SU-DHL-6 (cell line): Measurements from ENCODE around the gene TMEM138.

ENCODE experiments used
- H2AFZ ChIP-seq: fragments of 200-600 bp; sonication (generic); 2 replicates; pipeline ENCODE4 v1.6.1; 2014; ENCODE audit warnings: low read depth, mild to moderate bottlenecking, moderate library complexity, mixed read lengths, antibody characterized with exemption, low read length; ENCODE audit not compliant: severe bottlenecking
- H3F3A ChIP-seq: fragments of 200-600 bp; shearing (Covaris generic); 2 replicates; pipeline ENCODE4 v1.6.0; 2016; ENCODE audit warnings: antibody characterized with exemption, mild to moderate bottlenecking; ENCODE audit not compliant: insufficient read depth
- H3K27ac ChIP-seq: fragments of 200-600 bp; sonication (generic); 2 replicates; pipeline ENCODE4 v1.5.1; 2016; ENCODE audit warnings: low read depth, mild to moderate bottlenecking, low read length, moderate library complexity, mixed read lengths
- H3K27me3 ChIP-seq: fragments of 200-600 bp; sonication (generic), shearing (Covaris generic); 2 replicates; pipeline ENCODE4 v1.6.0; 2014; ENCODE audit warnings: mild to moderate bottlenecking, low read length
- H3K36me3 ChIP-seq: fragments of 200-600 bp; sonication (generic); 2 replicates; pipeline ENCODE4 v1.6.1; 2014; ENCODE audit warnings: mild to moderate bottlenecking, low read length, mixed read lengths
- H3K4me2 ChIP-seq: fragments of 300-600, 200-600 bp; shearing (Covaris generic), sonication (generic); 2 replicates; pipeline ENCODE4 v1.6.0; 2014; ENCODE audit warnings: low read length, low read depth, mild to moderate bottlenecking; ENCODE audit not compliant: poor library complexity, severe bottlenecking
- H3K4me3 ChIP-seq: fragments of 200-600 bp; sonication (generic); 2 replicates; pipeline ENCODE4 v1.5.1; 2014; ENCODE audit warnings: antibody characterized with exemption, low read length, mild to moderate bottlenecking, mixed read lengths; ENCODE audit not compliant: insufficient read depth, poor library complexity, severe bottlenecking
- H3K79me2 ChIP-seq: fragments of 200-600 bp; sonication (generic); 2 replicates; pipeline ENCODE4 v1.6.1; 2014; ENCODE audit warnings: mild to moderate bottlenecking, low read length, moderate library complexity; ENCODE audit not compliant: insufficient read depth
- H3K9ac ChIP-seq: fragments of 200-600 bp; sonication (generic); 2 replicates; pipeline ENCODE4 v1.7.0; 2014; ENCODE audit warnings: mild to moderate bottlenecking, low read length
- H3K9me2 ChIP-seq: fragments of 200-600 bp; sonication (generic); replicated peaks from 2 replicates; pipeline ENCODE4 v1.6.1; 2014; ENCODE audit warnings: low read length; ENCODE audit not compliant: insufficient read depth
- H3K9me3 ChIP-seq: fragments of 200-600 bp; sonication (generic); 2 replicates; pipeline ENCODE4 v1.6.1; 2014; ENCODE audit warnings: low read length, mixed read lengths; ENCODE audit not compliant: insufficient read depth
- H4K20me1 ChIP-seq: fragments of 200-600 bp; sonication (generic); 2 replicates; pipeline ENCODE4 v1.6.1; 2014; ENCODE audit warnings: low read depth, mild to moderate bottlenecking, antibody characterized with exemption, low read length, moderate library complexity, mixed read lengths
- EZH2phosphoT487 ChIP-seq: fragments of 200-600 bp; sonication (generic), shearing (Covaris generic); conservative IDR thresholded peaks from 2 replicates; pipeline ENCODE4 v1.6.1; 2018; ENCODE audit warnings: mild to moderate bottlenecking, antibody characterized with exemption, low read length, moderate library complexity, mixed read lengths
- TF ChIP-seq, protein P1 (sequence below): fragments of 200-600 bp; sonication (generic); IDR thresholded peaks from one replicate; pipeline ENCODE4 v1.5.1; 2017; ENCODE audit warnings: antibody characterized with exemption, mild to moderate bottlenecking, low read length, moderate library complexity; ENCODE audit not compliant: insufficient read depth, poor library complexity, severe bottlenecking

TMEM138 gene

DNA sequence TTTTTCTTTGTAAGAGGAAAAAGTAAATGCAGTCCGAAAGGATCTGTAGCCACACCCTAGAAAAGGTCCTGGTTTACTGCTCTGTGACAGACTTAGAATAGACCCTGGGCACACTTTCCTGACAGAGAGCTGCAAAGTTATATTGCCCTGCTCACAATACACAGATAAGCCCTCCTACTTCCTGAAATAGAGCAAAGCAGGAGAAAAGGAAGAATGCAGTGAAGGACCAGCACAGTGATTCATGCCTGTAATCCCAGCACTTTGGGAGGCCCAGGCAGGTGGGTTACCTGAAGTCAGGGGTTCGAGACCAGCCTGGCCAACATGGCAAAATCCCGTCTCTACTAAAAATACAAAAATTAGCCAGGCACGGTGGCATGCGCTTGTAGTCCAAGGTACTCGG lies 2.7 kb upstream of the TMEM138 start:
- no peak for TF ChIP-seq EZH2phosphoT487
- TF ChIP-seq, protein P1, sequence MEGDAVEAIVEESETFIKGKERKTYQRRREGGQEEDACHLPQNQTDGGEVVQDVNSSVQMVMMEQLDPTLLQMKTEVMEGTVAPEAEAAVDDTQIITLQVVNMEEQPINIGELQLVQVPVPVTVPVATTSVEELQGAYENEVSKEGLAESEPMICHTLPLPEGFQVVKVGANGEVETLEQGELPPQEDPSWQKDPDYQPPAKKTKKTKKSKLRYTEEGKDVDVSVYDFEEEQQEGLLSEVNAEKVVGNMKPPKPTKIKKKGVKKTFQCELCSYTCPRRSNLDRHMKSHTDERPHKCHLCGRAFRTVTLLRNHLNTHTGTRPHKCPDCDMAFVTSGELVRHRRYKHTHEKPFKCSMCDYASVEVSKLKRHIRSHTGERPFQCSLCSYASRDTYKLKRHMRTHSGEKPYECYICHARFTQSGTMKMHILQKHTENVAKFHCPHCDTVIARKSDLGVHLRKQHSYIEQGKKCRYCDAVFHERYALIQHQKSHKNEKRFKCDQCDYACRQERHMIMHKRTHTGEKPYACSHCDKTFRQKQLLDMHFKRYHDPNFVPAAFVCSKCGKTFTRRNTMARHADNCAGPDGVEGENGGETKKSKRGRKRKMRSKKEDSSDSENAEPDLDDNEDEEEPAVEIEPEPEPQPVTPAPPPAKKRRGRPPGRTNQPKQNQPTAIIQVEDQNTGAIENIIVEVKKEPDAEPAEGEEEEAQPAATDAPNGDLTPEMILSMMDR, result no peak

DNA sequence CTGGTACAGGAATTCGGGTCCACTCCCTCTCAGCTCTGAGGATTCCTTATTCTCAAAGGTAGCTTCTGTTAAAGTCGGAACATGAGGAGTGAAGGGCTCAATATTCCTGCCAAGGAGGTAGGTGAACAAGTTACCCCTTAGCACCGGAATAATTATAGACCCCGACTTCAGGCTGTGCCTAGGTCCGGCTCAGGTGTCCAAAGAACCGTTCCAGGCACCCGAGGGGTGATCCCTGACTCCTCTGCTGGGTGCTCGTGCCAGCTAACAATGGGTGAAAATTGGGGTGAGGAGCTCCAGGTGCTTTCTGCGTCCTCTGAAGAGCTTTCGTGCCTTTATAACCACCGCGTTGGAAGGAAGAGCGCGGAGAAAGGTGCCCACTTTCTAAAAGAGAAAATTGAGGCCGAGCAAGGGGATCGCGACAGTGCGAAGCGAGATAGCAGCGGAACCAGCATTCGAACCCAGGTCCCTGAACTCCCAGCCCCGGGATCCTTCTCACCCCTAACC lies 885 bp upstream of the TMEM138 start:
- Histone ChIP-seq H3K36me3 (peaks cover 7% of the 10 kb centered on the region; the same call in 1 of the 2 replicates), H4K20me1 (no peaks in the 10 kb centered on the region), H3K9me2 (no peaks in the 10 kb centered on the region), H3K27ac (peak overlapping the region; percentile 99), H3K4me3 (peak overlapping the region; percentile 78), H3K9ac (peak overlapping the region; percentile 87), H3K79me2 (peaks cover 62% of the 10 kb centered on the region), H3K9me3 (no peaks in the 10 kb centered on the region), H3K27me3 (no peaks in the 10 kb centered on the region), H3K4me2 (peak overlapping the region; percentile 82), H3F3A (peaks cover 42% of the 10 kb centered on the region), H2AFZ (no peak overlapping the region)
- TF ChIP-seq, protein P1, result no peak
- no peak for TF ChIP-seq EZH2phosphoT487

More for the DNA sequence above, 2.7 kb upstream of the TMEM138 start:
- Histone ChIP-seq H3K9me3 (no peaks in the 10 kb centered on the region), H3K4me2 (peak overlapping the region; percentile 82), H2AFZ (no peak overlapping the region), H4K20me1 (no peaks in the 10 kb centered on the region), H3K27me3 (no peaks in the 10 kb centered on the region), H3K4me3 (peak overlapping the region; percentile 78), H3K79me2 (peaks cover 71% of the 10 kb centered on the region), H3K27ac (peak overlapping the region; percentile 99), H3K36me3 (no peaks in the 10 kb centered on the region), H3K9me2 (no peaks in the 10 kb centered on the region), H3F3A (peaks cover 43% of the 10 kb centered on the region), H3K9ac (peak overlapping the region; percentile 87)

DNA sequence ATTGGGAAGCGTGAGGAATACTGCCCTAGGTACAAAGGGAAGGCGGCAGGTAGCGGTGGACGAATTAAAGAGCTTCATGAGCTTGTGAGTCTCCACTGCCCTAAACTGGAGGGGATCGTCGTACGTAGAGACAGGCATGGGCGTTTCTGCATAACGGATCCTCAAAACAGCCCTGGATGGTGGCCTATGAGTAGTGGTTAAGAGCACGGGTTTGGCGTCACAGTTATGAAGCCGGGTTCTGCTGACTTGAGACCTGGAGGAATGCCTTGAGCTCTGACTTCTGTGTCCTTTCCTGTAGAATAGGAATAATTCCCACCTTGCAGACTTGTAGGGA lies 335 bp downstream of the TMEM138 start:
- Histone ChIP-seq H2AFZ (no peak overlapping the region), H3K27ac (peak overlapping the region; percentile 99), H3K79me2 (peaks cover 59% of the 10 kb centered on the region), H3K36me3 (peaks cover 16% of the 10 kb centered on the region), H3F3A (peaks cover 34% of the 10 kb centered on the region), H3K4me3 (peak overlapping the region; percentile 78), H3K9me2 (no peaks in the 10 kb centered on the region), H3K27me3 (no peaks in the 10 kb centered on the region), H3K9ac (peak overlapping the region; percentile 87), H4K20me1 (no peaks in the 10 kb centered on the region), H3K4me2 (peak overlapping the region; percentile 82), H3K9me3 (no peaks in the 10 kb centered on the region)
- TF ChIP-seq, protein P1, result no peak
- TF ChIP-seq EZH2phosphoT487, result no peak
